Type B pancreatic cell (in vitro differentiated cells): Measurements from ENCODE around the gene DCLK2. TPM values are rescaled to one million over a fixed set of nuclear protein-coding genes. Genes with fewer than 3 reads are reported as not detected.

Experiments
- DNase-seq: peaks from one replicate; pipeline ENCODE4 v3.0.0; 2021; ENCODE audit warnings: mixed read lengths; ENCODE audit not compliant: unreplicated experiment; ENCODE audit errors: extremely low spot score
- H3K27ac Mint-ChIP-seq: 2 replicates; pipeline ENCODE4 v1.8.0; 2021; ENCODE audit warnings: mild to moderate bottlenecking, mixed read lengths
- H3K27me3 Mint-ChIP-seq: 2 replicates; pipeline ENCODE4 v1.8.0; 2021; ENCODE audit warnings: mixed read lengths
- H3K36me3 Mint-ChIP-seq: 2 replicates; pipeline ENCODE4 v1.8.0; 2021; ENCODE audit warnings: mixed read lengths
- H3K4me1 Mint-ChIP-seq: one replicate; pipeline ENCODE4 v1.8.0; 2021; ENCODE audit warnings: mixed read lengths; ENCODE audit not compliant: unreplicated experiment
- H3K4me3 Mint-ChIP-seq: 2 replicates; pipeline ENCODE4 v1.8.0; 2021; ENCODE audit warnings: mild to moderate bottlenecking, mixed read lengths
- H3K9me3 Mint-ChIP-seq: 2 replicates; pipeline ENCODE4 v1.8.0; 2021; ENCODE audit warnings: mixed read lengths
- total RNA-seq: library from RNA; stranded (reverse); gene quantifications from 2 replicates; pipeline ENCODE4 v1.2.1, GENCODE V29; 2021; ENCODE audit warnings: low replicate concordance
- TF ChIP-seq, protein P1 (sequence below): fragments of 200-600 bp; sonication (generic); conservative IDR thresholded peaks from 2 replicates; pipeline ENCODE4 v1.5.0; 2021; ENCODE audit warnings: antibody characterized with exemption, mild to moderate bottlenecking

DCLK2 gene
- total RNA-seq, 1 donor from 2014 or later: 24.9 TPM

DNA sequence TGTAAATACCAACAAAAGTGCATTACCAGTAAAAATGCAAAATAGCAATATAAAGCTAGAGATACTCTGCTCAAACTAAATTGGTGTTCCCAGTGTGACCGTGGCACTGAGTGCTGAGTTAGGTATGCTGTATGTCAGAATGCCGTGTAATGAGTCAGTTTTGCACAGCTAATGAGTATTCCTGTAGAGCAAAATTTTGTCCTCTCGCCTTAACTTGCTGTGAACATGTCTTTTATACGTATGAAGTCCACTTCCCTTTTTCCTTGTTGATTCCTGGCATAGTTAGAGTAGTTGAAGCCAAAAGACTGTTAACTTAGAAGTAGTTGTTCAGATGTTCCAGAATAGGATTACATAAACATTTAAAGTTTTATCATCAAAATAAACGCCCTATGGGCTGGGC is 11.5 kb downstream of the DCLK2 start:
- no peak overlapping the region for H3K4me3 Mint-ChIP-seq
- no peaks in the 10 kb centered on the region for H3K9me3 Mint-ChIP-seq
- no peak for DNase-seq
- H3K27me3 Mint-ChIP-seq: no peaks in the 10 kb centered on the region
- peaks cover 27% of the 10 kb centered on the region for H3K36me3 Mint-ChIP-seq
- H3K27ac Mint-ChIP-seq: no peak overlapping the region
- H3K4me1 Mint-ChIP-seq: peaks cover 13% of the 10 kb centered on the region
- TF ChIP-seq, protein P1, sequence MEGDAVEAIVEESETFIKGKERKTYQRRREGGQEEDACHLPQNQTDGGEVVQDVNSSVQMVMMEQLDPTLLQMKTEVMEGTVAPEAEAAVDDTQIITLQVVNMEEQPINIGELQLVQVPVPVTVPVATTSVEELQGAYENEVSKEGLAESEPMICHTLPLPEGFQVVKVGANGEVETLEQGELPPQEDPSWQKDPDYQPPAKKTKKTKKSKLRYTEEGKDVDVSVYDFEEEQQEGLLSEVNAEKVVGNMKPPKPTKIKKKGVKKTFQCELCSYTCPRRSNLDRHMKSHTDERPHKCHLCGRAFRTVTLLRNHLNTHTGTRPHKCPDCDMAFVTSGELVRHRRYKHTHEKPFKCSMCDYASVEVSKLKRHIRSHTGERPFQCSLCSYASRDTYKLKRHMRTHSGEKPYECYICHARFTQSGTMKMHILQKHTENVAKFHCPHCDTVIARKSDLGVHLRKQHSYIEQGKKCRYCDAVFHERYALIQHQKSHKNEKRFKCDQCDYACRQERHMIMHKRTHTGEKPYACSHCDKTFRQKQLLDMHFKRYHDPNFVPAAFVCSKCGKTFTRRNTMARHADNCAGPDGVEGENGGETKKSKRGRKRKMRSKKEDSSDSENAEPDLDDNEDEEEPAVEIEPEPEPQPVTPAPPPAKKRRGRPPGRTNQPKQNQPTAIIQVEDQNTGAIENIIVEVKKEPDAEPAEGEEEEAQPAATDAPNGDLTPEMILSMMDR: no peak

- Mint-ChIP-seq H3K27ac (no peak overlapping the region), H3K27me3 (no peaks in the 10 kb centered on the region), H3K36me3 (peaks cover 21% of the 10 kb centered on the region), H3K4me1 (peaks cover 13% of the 10 kb centered on the region), H3K9me3 (no peaks in the 10 kb centered on the region), H3K4me3 (no peak overlapping the region)
- DNase-seq: no peak
- TF ChIP-seq, protein P1: no peak
Measured at GRCh38 chr4:150090836-150091235, 12.6 kb downstream of the DCLK2 start.

DNA sequence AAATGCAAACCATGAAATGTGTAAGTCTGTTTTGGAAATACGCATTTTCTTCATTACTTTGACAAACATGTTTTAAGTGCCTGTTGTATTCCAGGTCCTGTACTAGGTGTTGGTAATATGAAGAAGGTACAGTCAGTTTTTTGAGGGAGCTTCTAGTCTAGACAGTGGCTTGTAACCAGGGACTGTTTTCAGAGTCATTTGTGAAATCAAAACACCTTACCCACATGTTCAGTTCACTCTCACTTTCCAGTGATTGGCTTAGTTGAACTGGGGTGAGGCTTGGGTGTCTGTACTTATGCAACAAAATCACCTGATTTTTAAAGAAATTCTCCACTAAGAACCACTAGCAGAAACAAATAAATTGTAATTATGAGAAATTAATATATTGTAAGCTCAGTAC is 16.4 kb downstream of the DCLK2 start:
- Mint-ChIP-seq H3K9me3 (no peaks in the 10 kb centered on the region), H3K4me3 (no peak overlapping the region), H3K36me3 (peaks cover 4% of the 10 kb centered on the region), H3K27ac (no peak overlapping the region), H3K4me1 (no peaks in the 10 kb centered on the region), H3K27me3 (no peaks in the 10 kb centered on the region)
- TF ChIP-seq, protein P1: no peak
- DNase-seq: no peak

DNA sequence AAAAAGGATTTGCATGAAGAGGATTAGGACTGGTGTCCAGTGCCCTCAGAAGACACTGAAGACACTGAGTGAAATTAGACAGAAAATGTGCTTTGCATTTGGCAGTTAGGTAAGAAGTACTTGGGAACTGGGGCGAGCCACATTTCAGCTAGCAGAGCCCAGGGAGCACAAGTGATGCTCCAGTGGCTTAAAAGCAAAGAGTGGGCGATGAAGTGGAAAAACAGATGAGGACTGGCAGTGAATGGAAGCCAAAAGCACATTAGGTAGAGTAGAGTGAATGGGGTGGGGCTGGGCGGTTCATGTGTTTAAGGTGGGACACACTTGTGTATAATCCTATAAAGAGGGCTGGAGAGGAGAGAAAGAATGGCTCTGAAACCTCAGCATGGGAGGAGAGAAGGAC is 18.4 kb downstream of the DCLK2 start:
- H3K27me3 Mint-ChIP-seq: no peaks in the 10 kb centered on the region
- no peaks in the 10 kb centered on the region for H3K9me3 Mint-ChIP-seq
- H3K4me3 Mint-ChIP-seq: no peak overlapping the region
- no peaks in the 10 kb centered on the region for H3K4me1 Mint-ChIP-seq
- no peak overlapping the region for H3K27ac Mint-ChIP-seq
- no peak for DNase-seq
- TF ChIP-seq, protein P1: no peak
- peaks cover 4% of the 10 kb centered on the region for H3K36me3 Mint-ChIP-seq

DNA sequence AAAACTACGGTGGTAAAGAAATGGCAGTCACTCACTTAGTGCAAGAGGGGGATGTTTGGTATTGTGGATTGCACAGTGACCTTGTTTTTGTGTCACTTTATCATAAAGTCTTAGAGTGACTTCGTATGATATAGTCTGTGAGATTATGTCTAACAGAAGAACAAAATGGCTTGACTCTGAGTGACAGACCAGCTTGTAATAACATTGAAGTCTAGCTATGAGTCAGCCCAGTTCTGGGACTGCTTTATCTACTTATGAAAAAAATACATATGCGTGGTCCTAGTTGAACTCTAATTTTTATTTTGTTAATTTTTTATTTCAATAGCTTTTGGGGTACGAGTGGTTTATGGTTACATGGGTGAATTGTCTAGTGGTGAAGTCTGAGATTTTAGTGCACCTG is 20.0 kb downstream of the DCLK2 start:
- TF ChIP-seq, protein P1: no peak
- DNase-seq: no peak
- H3K4me1 Mint-ChIP-seq: no peaks in the 10 kb centered on the region
- H3K27ac Mint-ChIP-seq: no peak overlapping the region
- H3K27me3 Mint-ChIP-seq: no peaks in the 10 kb centered on the region
- H3K4me3 Mint-ChIP-seq: no peak overlapping the region
- H3K36me3 Mint-ChIP-seq: peaks cover 5% of the 10 kb centered on the region
- no peaks in the 10 kb centered on the region for H3K9me3 Mint-ChIP-seq

GRCh38 chr4:150104404-150105027 is 26.3 kb downstream of the DCLK2 start:
- Mint-ChIP-seq H3K9me3 (peaks cover 4% of the 10 kb centered on the region), H3K4me1 (peaks cover 4% of the 10 kb centered on the region), H3K36me3 (peaks cover 10% of the 10 kb centered on the region), H3K27me3 (no peaks in the 10 kb centered on the region), H3K4me3 (no peak overlapping the region), H3K27ac (no peak overlapping the region)
- DNase-seq: no peak
- TF ChIP-seq, protein P1: no peak
